ENCODE results near the gene STXBP6.

- TF ChIP-seq CTCF (IDR thresholded peaks at IDR 0.05; ENCODE audit: low read depth, low read length) (no peak), EZH2phosphoT487 (IDR thresholded peaks at IDR 0.05; ENCODE audit: low read depth) (no peak)
These were observed 42.4 kb upstream of the STXBP6 start for GRCh38 chr14:25092258-25092740.
